COLO668 (cell line): Measurements from ENCODE around the gene PGRMC1.
"Not testable (repeated sequence)": the region's sequence is repeated elsewhere in the genome, so short reads cannot be mapped to it uniquely, and the experiment has no call there.

Experiments
- DNase-seq: peaks from one replicate; lab custom pipeline; 2025; ENCODE audit not compliant: unreplicated experiment; lab: John Stamatoyannopoulos, UW

Gene PGRMC1

GRCh38 chrX:119235872-119236622, at the start of gene PGRMC1:
TSS of gene PGRMC1 (plus strand) at chrX:119236285. CDS start at chrX:119236364, 79 bp downstream.
- peak; percentile 82 for DNase-seq

GRCh38 chrX:119186763-119187162, 49.3 kb upstream of the PGRMC1 start:
- DNase-seq, result no peak

- DNase-seq, result no peak
These were observed 48.8 kb upstream of the PGRMC1 start for GRCh38 chrX:119187298-119187697.

GRCh38 chrX:119189115-119189514, 47.0 kb upstream of the PGRMC1 start:
- no peak for DNase-seq

- DNase-seq, result no peak
These were observed 46.5 kb upstream of the PGRMC1 start for GRCh38 chrX:119189595-119189994.

- no peak for DNase-seq
These were observed 45.9 kb upstream of the PGRMC1 start for GRCh38 chrX:119190091-119190681.

- DNase-seq, result no peak
These were observed 45.3 kb upstream of the PGRMC1 start for GRCh38 chrX:119190831-119191230.

- no peak for DNase-seq
These were observed 41.5 kb upstream of the PGRMC1 start for GRCh38 chrX:119194621-119195020.

- DNase-seq, result no peak
These were observed 34.5 kb upstream of the PGRMC1 start for GRCh38 chrX:119201570-119201969.

GRCh38 chrX:119206203-119206602, 29.9 kb upstream of the PGRMC1 start:
- no peak for DNase-seq

- not testable (repeated sequence) for DNase-seq
These were observed 28.6 kb upstream of the PGRMC1 start for GRCh38 chrX:119207483-119207882.

GRCh38 chrX:119208401-119209057, 27.6 kb upstream of the PGRMC1 start:
- no peak for DNase-seq

- DNase-seq, result not testable (repeated sequence)
These were observed 25.0 kb upstream of the PGRMC1 start for GRCh38 chrX:119210931-119211648.

GRCh38 chrX:119211649-119212014, 24.5 kb upstream of the PGRMC1 start:
- DNase-seq, result no peak

GRCh38 chrX:119218198-119218597, 17.9 kb upstream of the PGRMC1 start:
- no peak for DNase-seq

- DNase-seq, result no peak
These were observed 13.2 kb upstream of the PGRMC1 start for GRCh38 chrX:119222932-119223331.

- DNase-seq, result no peak
These were observed 12.3 kb upstream of the PGRMC1 start for GRCh38 chrX:119223783-119224182.

- DNase-seq, result no peak
These were observed 9.6 kb upstream of the PGRMC1 start for GRCh38 chrX:119226446-119226845.

GRCh38 chrX:119228512-119229252, 7.4 kb upstream of the PGRMC1 start:
- DNase-seq, result no peak

- no peak for DNase-seq
These were observed 6.9 kb upstream of the PGRMC1 start for GRCh38 chrX:119229253-119229615.

- no peak for DNase-seq
These were observed 5.2 kb upstream of the PGRMC1 start for GRCh38 chrX:119230850-119231249.
